Thoracic aorta (tissue), 2 donors: Measurements from ENCODE around the gene CKMT2. TPM values are rescaled to one million over a fixed set of nuclear protein-coding genes. Genes with fewer than 3 reads are reported as not detected.
A peak's percentile ranks its signal among the peaks of the same experiment; 100 is the strongest.
"Not testable (repeated sequence)": the region's sequence is repeated elsewhere in the genome, so short reads cannot be mapped to it uniquely, and the experiment has no call there.

ENCODE experiments used
- ATAC-seq: fragments of 150-250 bp; one replicate; pipeline ENCODE4 v1.8.0; 2017; ENCODE audit warnings: low read depth; ENCODE audit not compliant: insufficient number of reproducible peaks, low FRiP score
- DNase-seq: peaks from one replicate; pipeline ENCODE4 v3.0.0-alpha.2; 2020; ENCODE audit warnings: low spot score
- H3K27ac ChIP-seq, 2 donors: fragments of 200-600 bp; sonication (generic); 1 replicate in 1 of 2; 2 replicates in 1 of 2; pipeline ENCODE4 v1.5.1; 2016; ENCODE audit warnings: mild to moderate bottlenecking in 2 of 2, moderate library complexity in 2 of 2
- H3K27me3 ChIP-seq: fragments of 200-600 bp; sonication (generic); replicated peaks from 2 replicates; pipeline ENCODE4 v1.6.0; 2016; ENCODE audit warnings: mild to moderate bottlenecking; ENCODE audit not compliant: insufficient read depth
- H3K36me3 ChIP-seq: fragments of 200-600 bp; sonication (generic); one replicate; pipeline ENCODE4 v1.5.1; 2016
- H3K4me1 ChIP-seq, 2 donors: fragments of 200-600 bp; sonication (generic); 1 replicate in 1 of 2; 2 replicates in 1 of 2; pipeline versions ENCODE4 v1.5.1 to v1.6.0; 2016; ENCODE audit warnings: low read depth in 2 of 2, mild to moderate bottlenecking in 1 of 2; ENCODE audit not compliant: control insufficient read depth in 1 of 2
- H3K4me3 ChIP-seq: fragments of 200-600 bp; sonication (generic); 2 replicates; pipeline ENCODE4 v1.5.1; 2016; ENCODE audit warnings: mild to moderate bottlenecking
- H3K9me3 ChIP-seq: fragments of 200-600 bp; sonication (generic); 2 replicates; pipeline ENCODE4 v1.5.1; 2016
- CTCF ChIP-seq: fragments of 200-600 bp; sonication (generic); IDR thresholded peaks from one replicate; pipeline ENCODE4 v1.5.1; 2019; ENCODE audit warnings: antibody characterized with exemption
- total RNA-seq, 2 donors: library from RNA; depleted of rRNA; stranded (reverse); fragments of >200 nt; gene quantifications; one replicate each; pipeline versions ENCODE4 v1.1.0 to v1.2.3, GENCODE V29; 2016

The CKMT2 gene
- total RNA-seq, 2 donors from 2014 or later: 16.8 to 20.6 TPM

GRCh38 chr5:81288021-81288433, 54.9 kb downstream of the CKMT2 start:
- no peaks in the 10 kb centered on the region for H3K36me3 ChIP-seq
- DNase-seq (no peak), ATAC-seq (no peak)
- no peaks in the 10 kb centered on the region for H3K27me3 ChIP-seq
- H3K9me3 ChIP-seq: no peaks in the 10 kb centered on the region
- H3K4me3 ChIP-seq: no peak overlapping the region
- H3K27ac ChIP-seq: no peak overlapping the region
- no peak for TF ChIP-seq CTCF
- H3K4me1 ChIP-seq: peaks cover 0 to 4% of the 10 kb centered on the region in 2 donors

GRCh38 chr5:81290146-81290545, 57.0 kb downstream of the CKMT2 start:
- no peaks in the 10 kb centered on the region for H3K9me3 ChIP-seq
- H3K27ac ChIP-seq: no peak overlapping the region
- ATAC-seq (no peak), DNase-seq (no peak)
- no peak overlapping the region for H3K4me3 ChIP-seq
- H3K27me3 ChIP-seq: no peaks in the 10 kb centered on the region
- H3K36me3 ChIP-seq: no peaks in the 10 kb centered on the region
- TF ChIP-seq CTCF: no peak
- peaks cover 0 to 4% of the 10 kb centered on the region in 2 donors for H3K4me1 ChIP-seq

- Histone ChIP-seq H3K27me3 (no peaks in the 10 kb centered on the region), H3K27ac (no peak overlapping the region), H3K4me1 (peaks cover 0 to 4% of the 10 kb centered on the region in 2 donors), H3K36me3 (no peaks in the 10 kb centered on the region), H3K9me3 (no peaks in the 10 kb centered on the region), H3K4me3 (no peak overlapping the region)
- DNase-seq (no peak), ATAC-seq (no peak)
- TF ChIP-seq CTCF: no peak
Observed at GRCh38 chr5:81292130-81292529, 59.0 kb downstream of the CKMT2 start.

GRCh38 chr5:81294021-81294420, 60.9 kb downstream of the CKMT2 start:
- not testable (repeated sequence) for H3K4me1 ChIP-seq, H3K4me3 ChIP-seq, H3K27me3 ChIP-seq, DNase-seq, ATAC-seq, H3K9me3 ChIP-seq, H3K36me3 ChIP-seq, H3K27ac ChIP-seq

GRCh38 chr5:81297531-81297930, 64.4 kb downstream of the CKMT2 start:
- Histone ChIP-seq H3K9me3 (no peaks in the 10 kb centered on the region), H3K27ac (no peak overlapping the region), H3K36me3 (no peaks in the 10 kb centered on the region), H3K4me1 (peaks cover 19 to 28% of the 10 kb centered on the region in 2 donors), H3K4me3 (no peak overlapping the region), H3K27me3 (no peaks in the 10 kb centered on the region)
- ATAC-seq: no peak
- TF ChIP-seq CTCF: no peak
- DNase-seq: no peak

- peaks cover 24 to 38% of the 10 kb centered on the region in 2 donors for H3K4me1 ChIP-seq
- TF ChIP-seq CTCF: no peak
- no peaks in the 10 kb centered on the region for H3K36me3 ChIP-seq
- H3K4me3 ChIP-seq: peak overlapping the region; percentile 99
- H3K27ac ChIP-seq: peak overlapping the region; percentile 85 to 86
- ATAC-seq (no peak), DNase-seq (no peak)
- H3K9me3 ChIP-seq: no peaks in the 10 kb centered on the region
- no peaks in the 10 kb centered on the region for H3K27me3 ChIP-seq
Observed at GRCh38 chr5:81300921-81301270, 67.8 kb downstream of the CKMT2 start.
